DOHH2 (cell line): Measurements from ENCODE around the gene TFF3.

Experiments
- H3F3A ChIP-seq: fragments of 200-600 bp; sonication (generic), shearing (Covaris generic); 2 replicates; pipeline ENCODE4 v1.6.0; 2016; ENCODE audit warnings: antibody characterized with exemption, mild to moderate bottlenecking; ENCODE audit not compliant: control insufficient read depth, insufficient read depth
- H3K27ac ChIP-seq: fragments of 200-600 bp; sonication (generic); 2 replicates; pipeline ENCODE4 v1.5.1; 2014; ENCODE audit warnings: low read depth, mild to moderate bottlenecking, low read length, moderate library complexity
- H3K27me3 ChIP-seq: fragments of 200-600 bp; sonication (generic); 2 replicates; pipeline ENCODE4 v1.6.1; 2014; ENCODE audit warnings: mild to moderate bottlenecking, low read length, mixed read lengths; ENCODE audit not compliant: control insufficient read depth
- H3K36me3 ChIP-seq: fragments of 200-600 bp; sonication (generic); 2 replicates; pipeline ENCODE4 v1.6.1; 2014; ENCODE audit warnings: mild to moderate bottlenecking, low read length, moderate library complexity, mixed read lengths; ENCODE audit not compliant: control insufficient read depth
- H3K4me1 ChIP-seq: fragments of 200-600 bp; sonication (generic); 2 replicates; pipeline ENCODE4 v1.6.1; 2014; ENCODE audit warnings: mild to moderate bottlenecking, low read length, mixed read lengths; ENCODE audit not compliant: control insufficient read depth
- H3K4me2 ChIP-seq: fragments of 200-600 bp; sonication (generic); 2 replicates; pipeline ENCODE4 v1.6.0; 2014; ENCODE audit warnings: mild to moderate bottlenecking, low read length, moderate library complexity
- H3K4me3 ChIP-seq: fragments of 200-600 bp; sonication (generic); 2 replicates; pipeline ENCODE4 v1.5.1; 2014; ENCODE audit warnings: mild to moderate bottlenecking, low read length, mixed read lengths
- H3K79me2 ChIP-seq: fragments of 200-600 bp; sonication (generic); 2 replicates; pipeline ENCODE4 v1.6.1; 2014; ENCODE audit warnings: mild to moderate bottlenecking, low read length, mixed read lengths; ENCODE audit not compliant: control insufficient read depth
- H3K9me2 ChIP-seq: fragments of 200-600 bp; sonication (generic); replicated peaks from 2 replicates; pipeline ENCODE4 v1.6.1; 2014; ENCODE audit warnings: mild to moderate bottlenecking, low read length, mixed read lengths; ENCODE audit not compliant: control insufficient read depth
- H3K9me3 ChIP-seq: fragments of 200-600 bp; sonication (generic); 2 replicates; pipeline ENCODE4 v1.6.1; 2014; ENCODE audit warnings: antibody characterized with exemption, low read length, mixed read lengths; ENCODE audit not compliant: control insufficient read depth, insufficient read depth
- H4K20me1 ChIP-seq: fragments of 200-600 bp; sonication (generic); 2 replicates; pipeline ENCODE4 v1.6.0; 2014; ENCODE audit warnings: low read depth, mild to moderate bottlenecking, antibody characterized with exemption, low read length, moderate library complexity; ENCODE audit not compliant: control insufficient read depth, insufficient read depth
- CTCF ChIP-seq: fragments of 200-600 bp; sonication (generic); IDR thresholded peaks from one replicate; pipeline ENCODE4 v1.5.1; 2014; ENCODE audit warnings: antibody characterized with exemption, mild to moderate bottlenecking, low read depth, low read length; ENCODE audit not compliant: poor library complexity, severe bottlenecking
- EZH2phosphoT487 ChIP-seq: fragments of 200-600 bp; sonication (generic); IDR thresholded peaks from 2 replicates; pipeline ENCODE4 v1.6.1; 2017; ENCODE audit warnings: borderline replicate concordance, mild to moderate bottlenecking, antibody characterized with exemption, low read length, moderate library complexity, mixed read lengths

The TFF3 gene

GRCh38 chr21:42343963-42344510 lies 28.8 kb upstream of the TFF3 start:
- no peak overlapping the region for H3K4me2 ChIP-seq
- H3K36me3 ChIP-seq: no peaks in the 10 kb centered on the region
- H3K27me3 ChIP-seq: no peaks in the 10 kb centered on the region; the same call in 1 of the 2 replicates
- H3K79me2 ChIP-seq: no peaks in the 10 kb centered on the region
- no peaks in the 10 kb centered on the region for H3K9me2 ChIP-seq
- no peak overlapping the region for H3K4me3 ChIP-seq
- H3K9me3 ChIP-seq: no peaks in the 10 kb centered on the region
- H3K27ac ChIP-seq: no peak overlapping the region
- no peaks in the 10 kb centered on the region for H3F3A ChIP-seq
- no peaks in the 10 kb centered on the region for H4K20me1 ChIP-seq
- TF ChIP-seq CTCF (no peak), EZH2phosphoT487 (no peak)
- H3K4me1 ChIP-seq: no peaks in the 10 kb centered on the region

- Histone ChIP-seq H3K36me3 (no peaks in the 10 kb centered on the region), H3F3A (no peaks in the 10 kb centered on the region), H3K9me3 (no peaks in the 10 kb centered on the region), H3K4me1 (no peaks in the 10 kb centered on the region), H4K20me1 (no peaks in the 10 kb centered on the region), H3K27ac (no peak overlapping the region), H3K4me3 (no peak overlapping the region), H3K79me2 (no peaks in the 10 kb centered on the region), H3K9me2 (no peaks in the 10 kb centered on the region), H3K27me3 (no peaks in the 10 kb centered on the region; the same call in 1 of the 2 replicates), H3K4me2 (no peak overlapping the region)
- TF ChIP-seq EZH2phosphoT487 (no peak), CTCF (no peak)
Observed at GRCh38 chr21:42343556-42343955, 28.3 kb upstream of the TFF3 start.

DNA sequence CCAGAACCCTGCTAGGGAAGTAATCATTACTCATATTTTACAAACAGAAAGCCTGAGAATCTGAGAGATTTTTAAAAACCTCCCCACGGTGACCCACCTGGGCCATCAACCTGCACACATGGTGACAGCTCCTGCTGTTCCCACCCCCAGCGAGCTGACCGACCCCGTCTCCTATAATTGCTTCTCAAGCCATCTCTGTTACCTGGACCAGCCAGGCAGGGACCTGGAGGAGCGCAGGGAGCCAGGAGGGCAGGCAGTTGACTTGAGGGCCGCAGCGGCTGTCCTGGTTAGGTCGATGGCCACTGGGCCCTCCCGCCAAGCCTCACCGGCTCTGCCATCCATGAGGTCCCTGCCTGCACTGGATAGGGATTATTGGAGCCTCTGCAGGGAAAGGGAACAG lies 27.9 kb upstream of the TFF3 start:
- TF ChIP-seq EZH2phosphoT487: no peak
- TF ChIP-seq CTCF: no peak
- Histone ChIP-seq H3K4me1 (no peaks in the 10 kb centered on the region), H3K27me3 (no peaks in the 10 kb centered on the region; the same call in 1 of the 2 replicates), H3K9me3 (no peaks in the 10 kb centered on the region), H3K9me2 (no peaks in the 10 kb centered on the region), H3K4me3 (no peak overlapping the region), H3K27ac (no peak overlapping the region), H3K4me2 (no peak overlapping the region), H4K20me1 (no peaks in the 10 kb centered on the region), H3K36me3 (no peaks in the 10 kb centered on the region), H3F3A (no peaks in the 10 kb centered on the region), H3K79me2 (no peaks in the 10 kb centered on the region)
